Stimulated activated CD8-positive, alpha-beta memory T cell treated with anti-CD3 and anti-CD28 coated beads, Interleukin-15, amount 100 ng/mL, for 48 hours (primary cell): ENCODE data around the gene DYNLRB1.

Source experiments
- DNase-seq, 2 donors: peaks; one replicate each; pipeline ENCODE4 v3.0.0-alpha.2; 2020; ENCODE audit warnings: low read depth in 2 of 2

The DYNLRB1 gene

DNA sequence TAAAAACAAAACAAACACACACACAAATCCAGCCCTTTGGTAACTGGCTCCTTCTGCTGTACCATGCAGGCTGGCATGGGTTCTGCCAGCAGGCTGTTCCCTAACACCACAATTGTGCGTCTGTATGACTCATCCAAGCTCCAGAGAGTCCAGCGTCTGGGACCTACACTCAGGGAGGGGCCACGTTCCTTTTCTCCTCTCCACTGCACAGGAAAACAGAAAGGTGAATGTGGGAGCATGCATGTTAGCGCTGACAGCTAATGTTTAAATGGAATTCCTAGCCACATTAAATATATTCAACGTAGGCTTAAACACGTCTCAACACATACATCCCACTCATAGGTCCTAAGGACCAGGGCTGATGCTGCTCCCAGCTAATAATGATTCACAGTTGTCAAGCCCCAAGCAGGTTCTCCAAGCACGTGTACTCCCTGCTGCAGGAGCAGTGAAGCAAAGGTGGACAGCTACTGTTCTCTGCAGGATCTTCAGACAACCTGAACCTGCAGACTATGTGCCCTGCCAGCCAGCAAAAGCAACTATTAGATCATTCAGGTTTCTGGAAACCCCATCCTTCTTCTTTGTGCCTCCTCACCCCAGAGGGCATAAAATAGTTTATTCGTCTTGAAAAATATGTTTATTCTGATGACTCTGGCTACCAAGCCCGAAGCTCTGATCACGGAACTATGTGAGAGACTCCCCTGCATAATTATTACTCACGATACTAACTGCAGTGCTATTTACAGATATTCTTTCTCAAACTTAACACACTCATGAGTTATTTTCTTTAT lies 63.2 kb downstream of the DYNLRB1 start:
- no peak for DNase-seq

DNA sequence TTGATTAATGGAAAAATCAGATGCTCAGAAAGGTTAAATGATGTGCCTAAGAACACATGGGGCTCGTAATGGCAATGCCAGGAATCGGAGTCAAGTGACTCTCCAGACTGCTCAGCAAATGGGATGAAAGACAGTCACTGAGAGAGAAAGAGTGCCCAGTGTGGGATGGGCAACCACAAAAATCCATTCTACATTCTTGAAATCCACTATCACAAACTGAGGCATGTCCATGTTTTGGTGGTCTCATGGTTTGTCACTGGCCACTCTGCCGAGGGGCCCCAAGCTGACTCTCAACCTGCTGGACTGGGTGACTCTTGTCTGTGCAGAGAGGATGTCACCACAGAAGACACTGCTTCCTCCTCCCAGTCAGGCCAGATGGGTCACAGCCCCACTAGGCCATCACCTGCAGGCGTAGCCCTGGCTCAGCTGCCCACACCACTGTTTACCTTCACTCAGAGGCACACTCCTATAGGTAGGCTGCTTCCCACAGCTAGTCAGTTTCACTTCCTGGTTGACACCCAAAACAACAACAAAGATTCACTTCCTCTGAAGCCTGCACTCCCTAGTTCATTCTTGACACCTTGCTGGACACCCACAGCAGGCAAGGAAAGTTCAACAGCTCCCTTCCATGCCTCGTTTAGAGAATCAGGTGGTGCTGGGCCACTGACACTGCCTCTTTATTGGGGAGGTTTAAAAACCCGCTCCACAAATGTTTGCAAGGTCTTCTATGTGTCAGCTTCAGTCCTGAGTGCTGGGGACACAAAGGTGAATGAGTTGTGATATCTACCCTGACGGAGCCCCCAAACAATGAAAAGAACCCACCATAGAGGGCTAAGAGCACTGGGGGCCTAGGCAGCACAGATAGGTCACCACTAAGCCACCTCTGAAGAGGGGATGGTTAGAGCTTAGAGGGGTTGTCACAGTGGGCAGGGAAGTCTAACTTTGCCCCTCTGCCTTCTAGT lies 64.0 kb downstream of the DYNLRB1 start:
- no peak for DNase-seq

- DNase-seq = peak in 1 of 2 donors; percentile 17
Observed at GRCh38 chr20:34581341-34582184, 65.3 kb downstream of the DYNLRB1 start.

DNA sequence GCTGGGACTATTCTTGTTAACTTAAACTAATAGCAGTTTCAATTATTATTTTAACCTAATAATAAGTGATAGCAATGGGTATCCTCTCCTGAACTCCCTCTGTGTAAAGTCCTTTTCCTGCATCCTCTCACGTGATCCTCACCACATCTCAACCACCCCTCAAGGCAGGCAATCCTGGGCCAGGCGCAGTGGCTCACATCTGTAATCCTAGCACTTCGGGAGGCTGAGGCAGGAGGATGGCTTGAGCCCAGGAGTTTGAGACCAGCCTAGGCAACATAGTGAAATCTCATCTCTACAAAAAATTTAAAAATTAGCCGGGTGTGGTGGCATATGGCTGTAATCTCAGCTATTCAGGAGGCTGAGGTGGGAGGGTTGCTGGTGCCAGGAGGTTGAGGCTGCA lies 66.0 kb downstream of the DYNLRB1 start:
- no peak for DNase-seq

DNA sequence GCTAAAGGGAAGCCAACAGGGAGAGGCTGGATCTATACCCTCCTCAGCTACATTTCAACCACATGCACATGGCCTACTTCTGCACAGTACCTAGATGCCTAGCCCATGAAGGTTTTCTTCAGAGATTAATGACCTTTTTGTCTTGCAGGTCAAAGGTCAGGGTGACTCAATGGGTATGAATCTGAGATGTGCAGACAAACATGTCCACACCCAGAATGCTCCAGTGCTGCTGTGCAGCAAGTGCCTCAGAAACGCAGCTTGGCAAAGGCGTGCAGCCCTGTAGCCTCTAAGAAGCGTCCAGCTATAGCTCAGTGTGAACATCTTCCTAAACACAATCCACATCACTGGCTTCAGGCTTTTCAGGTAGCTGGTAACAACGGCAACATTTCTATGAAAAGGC lies 66.7 kb downstream of the DYNLRB1 start:
- no peak for DNase-seq

DNA sequence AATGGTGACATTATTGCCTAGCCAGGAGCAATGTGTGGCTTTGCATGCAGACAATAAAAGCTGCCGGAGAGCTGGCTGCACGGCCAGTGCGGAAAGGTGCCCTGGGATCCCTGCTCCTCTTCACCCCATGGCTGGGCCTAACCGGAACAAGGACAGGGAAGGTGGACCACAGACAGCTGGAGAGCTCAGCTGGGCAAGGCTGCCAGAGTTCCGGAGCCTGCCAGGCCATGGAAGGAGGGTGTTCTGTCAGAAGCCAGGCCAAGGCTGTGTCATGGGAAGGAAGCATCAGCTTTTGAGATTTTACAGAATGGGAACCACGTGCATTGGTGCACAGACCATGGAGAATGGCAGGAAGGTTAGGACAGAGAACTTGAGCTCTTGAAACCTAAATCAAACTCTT lies 67.3 kb downstream of the DYNLRB1 start:
- no peak for DNase-seq

GRCh38 chr20:34585019-34585418 lies 68.8 kb downstream of the DYNLRB1 start:
- DNase-seq = no peak

GRCh38 chr20:34586488-34587163 lies 70.4 kb downstream of the DYNLRB1 start:
- no peak for DNase-seq
